Calu3 (cell line): ENCODE data around the gene GDI1. TPM values are rescaled to one million over a fixed set of nuclear protein-coding genes. Genes with fewer than 3 reads are reported as not detected.
A peak's percentile ranks its signal among the peaks of the same experiment; 100 is the strongest.

Experiments
- BruUV-seq: library from RNA; stranded (reverse); fragments of 400-500 nt; replicated peaks from 2 replicates; lab custom pipeline; 2021; lab: Mats Ljungman, UMichigan
- CTCF ChIA-PET: fragments of 300-600 bp; sonication (Branson Sonifier 250); formaldehyde crosslinking; loops from one replicate; lab custom pipeline; 2022; ENCODE audit warnings: antibody characterized with exemption; lab: Charles Lee
- DNase-seq: peaks from one replicate; pipeline ENCODE4 v3.0.0; 2022
- H3K27ac Mint-ChIP-seq: one replicate; pipeline ENCODE4 v1.8.0; 2022; ENCODE audit warnings: mixed read lengths; ENCODE audit not compliant: unreplicated experiment
- H3K27me3 Mint-ChIP-seq: one replicate; pipeline ENCODE4 v1.8.0; 2022; ENCODE audit warnings: mixed read lengths; ENCODE audit not compliant: unreplicated experiment
- H3K36me3 Mint-ChIP-seq: one replicate; pipeline ENCODE4 v1.8.0; 2022; ENCODE audit warnings: mild to moderate bottlenecking, moderate library complexity, mixed read lengths; ENCODE audit not compliant: insufficient read depth, unreplicated experiment
- H3K4me1 Mint-ChIP-seq: one replicate; pipeline ENCODE4 v1.8.0; 2022; ENCODE audit warnings: mild to moderate bottlenecking, low read depth, mixed read lengths; ENCODE audit not compliant: unreplicated experiment
- H3K4me3 Mint-ChIP-seq: one replicate; pipeline ENCODE4 v1.8.0; 2022; ENCODE audit warnings: mild to moderate bottlenecking, low read depth, moderate library complexity, mixed read lengths; ENCODE audit not compliant: unreplicated experiment
- H3K9me3 Mint-ChIP-seq: one replicate; pipeline ENCODE4 v1.8.0; 2022; ENCODE audit warnings: low read depth, mixed read lengths; ENCODE audit not compliant: unreplicated experiment
- intact Hi-C: fragments of 100-400 bp; cut with micrococcal nuclease; formaldehyde crosslinking; loops from one replicate; pipeline ENCODE4 v1.10.0; 2022; ENCODE audit not compliant: unreplicated experiment
- total RNA-seq: library from RNA; stranded (reverse); gene quantifications from 2 replicates; pipeline ENCODE4 v1.2.3, GENCODE V29; 2022
- TF ChIP-seq, protein P1 (sequence below): fragments of 200-600 bp; IDR thresholded peaks from one replicate; pipeline ENCODE4 v1.8.0; 2022; ENCODE audit warnings: antibody characterized with exemption; ENCODE audit not compliant: unreplicated experiment

The GDI1 gene
- total RNA-seq, 1 experiment from 2014 or later, result 118 TPM

- Mint-ChIP-seq H3K27me3 (no peaks in the 10 kb centered on the region), H3K4me1 (no peaks in the 10 kb centered on the region), H3K4me3 (peak within 1 kb of the TSS; percentile 74), H3K27ac (peak within 1 kb of the TSS; percentile 66), H3K9me3 (no peaks in the 10 kb centered on the region), H3K36me3 (peaks cover 51% of the 10 kb centered on the region)
- intact Hi-C loops, result no loop called here
- CTCF ChIA-PET, result no interaction called here
- BruUV-seq, result no TSS peak
- DNase-seq, result peak; percentile 98
- TF ChIP-seq, protein P1, sequence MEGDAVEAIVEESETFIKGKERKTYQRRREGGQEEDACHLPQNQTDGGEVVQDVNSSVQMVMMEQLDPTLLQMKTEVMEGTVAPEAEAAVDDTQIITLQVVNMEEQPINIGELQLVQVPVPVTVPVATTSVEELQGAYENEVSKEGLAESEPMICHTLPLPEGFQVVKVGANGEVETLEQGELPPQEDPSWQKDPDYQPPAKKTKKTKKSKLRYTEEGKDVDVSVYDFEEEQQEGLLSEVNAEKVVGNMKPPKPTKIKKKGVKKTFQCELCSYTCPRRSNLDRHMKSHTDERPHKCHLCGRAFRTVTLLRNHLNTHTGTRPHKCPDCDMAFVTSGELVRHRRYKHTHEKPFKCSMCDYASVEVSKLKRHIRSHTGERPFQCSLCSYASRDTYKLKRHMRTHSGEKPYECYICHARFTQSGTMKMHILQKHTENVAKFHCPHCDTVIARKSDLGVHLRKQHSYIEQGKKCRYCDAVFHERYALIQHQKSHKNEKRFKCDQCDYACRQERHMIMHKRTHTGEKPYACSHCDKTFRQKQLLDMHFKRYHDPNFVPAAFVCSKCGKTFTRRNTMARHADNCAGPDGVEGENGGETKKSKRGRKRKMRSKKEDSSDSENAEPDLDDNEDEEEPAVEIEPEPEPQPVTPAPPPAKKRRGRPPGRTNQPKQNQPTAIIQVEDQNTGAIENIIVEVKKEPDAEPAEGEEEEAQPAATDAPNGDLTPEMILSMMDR, result no peak
Observed at GRCh38 chrX:154478728-154479622, 42.0 kb downstream of the GDI1 start, which contains the start of gene LAGE3. Gene LAGE3, minus strand, starts transcription at chrX:154479281. Its CDS starts 366 bp downstream, at chrX:154478915.

DNA sequence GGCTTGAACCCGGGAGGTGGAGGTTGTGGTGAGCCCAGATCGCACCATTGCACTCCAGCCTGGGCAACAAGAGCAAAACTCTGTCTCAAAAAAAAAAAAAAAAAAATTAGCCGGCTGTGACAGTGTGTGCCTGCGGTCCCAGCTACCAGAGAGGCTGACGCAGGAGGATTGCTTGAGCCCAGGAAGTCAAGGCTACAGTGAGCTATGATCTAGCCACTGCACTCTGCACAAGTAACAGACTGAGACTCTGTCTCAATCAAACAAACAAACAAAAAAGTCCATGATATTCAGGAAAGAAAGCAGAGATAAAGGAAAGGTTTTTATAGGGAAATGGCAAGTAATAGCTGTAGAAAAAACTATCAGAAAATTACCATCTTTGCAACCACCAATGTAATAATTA lies 44.2 kb downstream of the GDI1 start:
- CTCF ChIA-PET, result no interaction called here
- Mint-ChIP-seq H3K9me3 (no peaks in the 10 kb centered on the region), H3K27ac (no peak overlapping the region), H3K27me3 (no peaks in the 10 kb centered on the region), H3K4me3 (no peak overlapping the region), H3K4me1 (no peaks in the 10 kb centered on the region), H3K36me3 (peaks cover 53% of the 10 kb centered on the region)
- intact Hi-C loops, result no loop called here
- TF ChIP-seq, protein P1, result no peak
- DNase-seq, result no peak
- no TSS peak for BruUV-seq

DNA sequence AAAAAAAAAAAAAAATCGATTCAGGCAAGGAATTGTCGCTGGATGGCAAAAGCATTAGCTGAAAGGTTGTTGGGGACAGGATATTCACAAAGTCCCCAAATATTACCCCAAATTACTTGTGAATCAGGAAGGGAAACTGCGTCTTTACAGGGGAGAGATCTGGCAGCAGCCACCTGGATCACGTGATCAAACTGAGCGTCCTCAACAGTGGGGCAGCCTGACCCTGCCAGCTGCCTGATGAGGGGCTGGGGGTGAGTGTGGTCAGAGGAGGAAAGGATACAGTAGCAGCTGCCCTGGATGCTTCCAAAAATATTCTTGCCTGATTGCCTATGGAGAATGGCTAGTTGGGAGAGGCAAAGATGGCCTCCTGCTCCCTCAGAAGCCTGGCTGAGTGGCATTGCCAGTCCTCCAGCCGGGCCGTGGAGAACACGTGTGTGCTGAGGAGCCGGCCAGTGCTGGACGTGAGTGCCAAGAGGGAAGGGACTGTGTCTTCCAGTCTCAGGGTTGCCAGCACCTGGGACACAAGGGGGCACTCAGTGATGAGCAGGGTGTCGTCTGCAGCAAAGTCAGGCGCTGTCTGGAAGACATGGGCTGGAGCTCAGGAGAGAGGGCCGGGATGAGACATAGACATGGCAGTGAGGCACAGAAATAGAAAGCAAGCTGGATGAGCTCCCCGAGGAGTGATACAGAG lies 45.1 kb downstream of the GDI1 start:
- H3K27ac Mint-ChIP-seq, result no peak overlapping the region
- CTCF ChIA-PET, result no interaction called here
- no peak overlapping the region for H3K4me3 Mint-ChIP-seq
- intact Hi-C loops, result no loop called here
- H3K36me3 Mint-ChIP-seq, result peaks cover 53% of the 10 kb centered on the region
- H3K4me1 Mint-ChIP-seq, result no peaks in the 10 kb centered on the region
- H3K27me3 Mint-ChIP-seq, result no peaks in the 10 kb centered on the region
- no peaks in the 10 kb centered on the region for H3K9me3 Mint-ChIP-seq
- BruUV-seq, result no TSS peak
- TF ChIP-seq, protein P1, result no peak
- no peak for DNase-seq

DNA sequence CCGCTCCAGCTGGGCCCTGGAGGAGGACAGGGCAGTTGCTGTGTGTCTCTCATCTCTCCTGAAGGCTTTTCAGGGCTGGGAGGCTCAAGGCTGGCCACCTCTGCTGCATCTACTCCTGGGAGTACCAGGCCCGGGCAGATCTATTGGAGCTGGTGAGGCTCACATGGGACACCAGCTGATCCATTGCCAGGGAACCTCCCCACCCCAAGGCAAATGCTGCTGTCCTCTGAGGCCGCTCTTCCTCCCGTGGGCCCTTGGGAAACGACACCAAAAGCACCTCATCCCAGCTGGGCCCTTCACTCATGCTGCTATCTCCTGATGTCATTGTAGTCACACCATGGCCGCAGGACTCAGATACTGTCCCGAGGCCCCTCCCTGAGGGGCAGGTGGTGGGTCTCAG lies 45.8 kb downstream of the GDI1 start:
- no peak overlapping the region for H3K4me3 Mint-ChIP-seq
- TF ChIP-seq, protein P1, result no peak
- H3K4me1 Mint-ChIP-seq, result no peaks in the 10 kb centered on the region
- CTCF ChIA-PET, result interaction anchor here (0.6 kb wide), 1 partner anchor 68 kb away, joined by 3 read pairs; no protein-coding TSS in a partner anchor
- no peaks in the 10 kb centered on the region for H3K9me3 Mint-ChIP-seq
- H3K27ac Mint-ChIP-seq, result no peak overlapping the region
- intact Hi-C loops, result no loop called here
- H3K27me3 Mint-ChIP-seq, result no peaks in the 10 kb centered on the region
- H3K36me3 Mint-ChIP-seq, result peaks cover 55% of the 10 kb centered on the region
- DNase-seq, result no peak
- BruUV-seq, result no TSS peak
